Ishikawa (cell line): ENCODE measurements around the gene GIT2.

Experiments
- CEBPB ChIP-seq: IDR thresholded peaks from 2 replicates; pipeline ENCODE4 v1.6.1; 2012
- CREB1 ChIP-seq: IDR thresholded peaks from 2 replicates; pipeline ENCODE4 v1.6.1; 2012; ENCODE audit warnings: low read depth
- EP300 ChIP-seq: IDR thresholded peaks from 2 replicates; pipeline ENCODE4 v1.6.1; 2012; ENCODE audit warnings: borderline replicate concordance
- RAD21 ChIP-seq: IDR thresholded peaks from 2 replicates; pipeline ENCODE4 v1.6.1; 2012; ENCODE audit warnings: low read depth
- TAF1 ChIP-seq: IDR thresholded peaks from 2 replicates; pipeline ENCODE4 v1.6.1; 2012; ENCODE audit warnings: low read depth, mild to moderate bottlenecking
- TEAD4 ChIP-seq: IDR thresholded peaks from 2 replicates; pipeline ENCODE4 v1.6.1; 2012
- YY1 ChIP-seq: IDR thresholded peaks from 2 replicates; pipeline ENCODE4 v1.6.1; 2012; ENCODE audit warnings: low read depth
- ZBTB7A ChIP-seq: IDR thresholded peaks from 2 replicates; pipeline ENCODE4 v1.6.1; 2012; ENCODE audit warnings: low read depth
- TF ChIP-seq, protein P1 (sequence below): IDR thresholded peaks from 2 replicates; pipeline ENCODE4 v1.6.1; 2012; ENCODE audit warnings: low read depth, mild to moderate bottlenecking

- TF ChIP-seq YY1 (no peak), EP300 (no peak), TEAD4 (no peak), CEBPB (no peak), ZBTB7A (no peak), TAF1 (no peak), RAD21 (no peak), CREB1 (no peak)
- TF ChIP-seq, protein P1, sequence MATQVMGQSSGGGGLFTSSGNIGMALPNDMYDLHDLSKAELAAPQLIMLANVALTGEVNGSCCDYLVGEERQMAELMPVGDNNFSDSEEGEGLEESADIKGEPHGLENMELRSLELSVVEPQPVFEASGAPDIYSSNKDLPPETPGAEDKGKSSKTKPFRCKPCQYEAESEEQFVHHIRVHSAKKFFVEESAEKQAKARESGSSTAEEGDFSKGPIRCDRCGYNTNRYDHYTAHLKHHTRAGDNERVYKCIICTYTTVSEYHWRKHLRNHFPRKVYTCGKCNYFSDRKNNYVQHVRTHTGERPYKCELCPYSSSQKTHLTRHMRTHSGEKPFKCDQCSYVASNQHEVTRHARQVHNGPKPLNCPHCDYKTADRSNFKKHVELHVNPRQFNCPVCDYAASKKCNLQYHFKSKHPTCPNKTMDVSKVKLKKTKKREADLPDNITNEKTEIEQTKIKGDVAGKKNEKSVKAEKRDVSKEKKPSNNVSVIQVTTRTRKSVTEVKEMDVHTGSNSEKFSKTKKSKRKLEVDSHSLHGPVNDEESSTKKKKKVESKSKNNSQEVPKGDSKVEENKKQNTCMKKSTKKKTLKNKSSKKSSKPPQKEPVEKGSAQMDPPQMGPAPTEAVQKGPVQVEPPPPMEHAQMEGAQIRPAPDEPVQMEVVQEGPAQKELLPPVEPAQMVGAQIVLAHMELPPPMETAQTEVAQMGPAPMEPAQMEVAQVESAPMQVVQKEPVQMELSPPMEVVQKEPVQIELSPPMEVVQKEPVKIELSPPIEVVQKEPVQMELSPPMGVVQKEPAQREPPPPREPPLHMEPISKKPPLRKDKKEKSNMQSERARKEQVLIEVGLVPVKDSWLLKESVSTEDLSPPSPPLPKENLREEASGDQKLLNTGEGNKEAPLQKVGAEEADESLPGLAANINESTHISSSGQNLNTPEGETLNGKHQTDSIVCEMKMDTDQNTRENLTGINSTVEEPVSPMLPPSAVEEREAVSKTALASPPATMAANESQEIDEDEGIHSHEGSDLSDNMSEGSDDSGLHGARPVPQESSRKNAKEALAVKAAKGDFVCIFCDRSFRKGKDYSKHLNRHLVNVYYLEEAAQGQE, result no peak
Observed at GRCh38 chr12:109893261-109893995, 102.7 kb downstream of the GIT2 start.
